Activated B cell treated with CpG ODN at 0.5 μM for 24 hours (primary cell): Measurements from ENCODE around the gene EEF1A2. TPM values are rescaled to one million over a fixed set of nuclear protein-coding genes. Genes with fewer than 3 reads are reported as not detected.

Experiments
- ATAC-seq: fragments of 200-7000 bp; cut with Tn5 transposase; one replicate; pipeline ENCODE4 v1.10.0; 2021; ENCODE audit warnings: low read depth, mild to moderate bottlenecking, moderate library complexity
- CTCF ChIA-PET: fragments of 350-600 bp; sonication (Branson Sonifier 250); formaldehyde crosslinking; loops from one replicate; lab custom pipeline; 2021; ENCODE audit warnings: antibody characterized with exemption; lab: Charles Lee
- POLR2A ChIA-PET: fragments of 350-600 bp; sonication (Branson Sonifier 250); formaldehyde crosslinking; loops from one replicate; lab custom pipeline; 2021; ENCODE audit warnings: antibody characterized with exemption; lab: Charles Lee
- DNase-seq: peaks from one replicate; pipeline ENCODE4 v3.0.0; 2022
- H3K27ac Mint-ChIP-seq: one replicate; pipeline ENCODE4 v1.8.0; 2020; ENCODE audit warnings: mixed read lengths
- H3K27me3 Mint-ChIP-seq: one replicate; pipeline ENCODE4 v1.8.0; 2021; ENCODE audit warnings: mixed read lengths
- H3K36me3 Mint-ChIP-seq: one replicate; pipeline ENCODE4 v1.8.0; 2021; ENCODE audit warnings: low read depth, mixed read lengths
- H3K4me1 Mint-ChIP-seq: one replicate; pipeline ENCODE4 v1.8.0; 2021; ENCODE audit warnings: mixed read lengths
- H3K4me3 Mint-ChIP-seq: one replicate; pipeline ENCODE4 v1.8.0; 2020; ENCODE audit warnings: mild to moderate bottlenecking, mixed read lengths
- H3K9me3 Mint-ChIP-seq: one replicate; pipeline ENCODE4 v1.8.0; 2020; ENCODE audit warnings: mixed read lengths
- intact Hi-C: fragments of 100-400 bp; cut with micrococcal nuclease; formaldehyde crosslinking; loops from one replicate; pipeline ENCODE4 v1.15.1; 2024
- total RNA-seq: library from RNA; stranded (reverse); gene quantifications from 2 replicates; pipeline ENCODE4 v1.2.3, GENCODE V29; 2022
- TF ChIP-seq, protein P1 (sequence below): fragments of 200-600 bp; IDR thresholded peaks from one replicate; pipeline ENCODE4 v1.8.0; 2022; ENCODE audit warnings: antibody characterized with exemption, mild to moderate bottlenecking

The EEF1A2 gene
- total RNA-seq, 1 donor from 2014 or later = 1.6 TPM

DNA sequence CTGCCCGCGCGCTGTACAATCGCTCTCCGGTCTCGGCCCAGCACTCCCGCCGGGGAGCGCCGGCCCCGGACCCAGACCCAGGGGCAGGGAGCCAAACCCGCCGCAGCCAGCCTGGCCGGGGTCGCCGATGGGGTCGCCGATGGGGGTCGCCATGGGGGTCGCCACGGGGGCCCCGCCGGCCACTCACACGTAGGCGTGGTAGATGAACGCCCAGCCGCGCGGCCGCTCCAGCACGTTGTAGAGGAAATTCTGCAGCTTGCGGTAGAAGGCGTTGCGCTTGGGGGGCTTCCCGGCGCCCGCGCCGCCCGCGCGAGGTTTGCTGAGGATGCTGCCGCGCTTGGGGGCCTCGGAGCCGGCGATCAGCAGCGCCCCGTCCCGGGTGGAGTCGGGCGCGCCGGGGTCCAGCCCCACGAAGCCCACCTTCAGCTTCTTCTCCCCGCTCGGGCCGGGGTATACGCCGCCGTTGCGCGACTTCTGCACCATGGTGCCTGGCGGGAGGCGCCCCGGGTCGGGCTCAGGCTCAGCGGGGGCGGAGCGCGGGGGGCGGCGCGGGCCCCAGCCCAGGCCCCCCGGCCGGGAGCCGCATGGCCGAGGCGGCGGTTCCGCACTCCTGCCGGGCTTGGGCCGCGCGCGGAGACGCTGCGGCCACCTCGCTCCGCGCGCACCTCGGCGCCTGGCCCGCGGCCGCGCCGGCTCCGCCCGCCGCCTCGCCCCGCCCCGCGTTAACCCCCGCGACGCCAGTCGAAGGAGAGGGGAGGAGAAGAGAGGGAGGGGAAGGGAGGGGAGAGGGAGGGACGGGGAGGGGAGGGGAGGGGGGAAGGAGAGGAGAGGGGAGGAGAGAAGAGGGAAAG, 26.7 kb downstream of the EEF1A2 start, which contains the start of gene KCNQ2:
KCNQ2 (minus strand) TSS at position 675 of the 851 bp plus-strand sequence; CDS start at position 483, 192 bp downstream.
- TF ChIP-seq, protein P1, sequence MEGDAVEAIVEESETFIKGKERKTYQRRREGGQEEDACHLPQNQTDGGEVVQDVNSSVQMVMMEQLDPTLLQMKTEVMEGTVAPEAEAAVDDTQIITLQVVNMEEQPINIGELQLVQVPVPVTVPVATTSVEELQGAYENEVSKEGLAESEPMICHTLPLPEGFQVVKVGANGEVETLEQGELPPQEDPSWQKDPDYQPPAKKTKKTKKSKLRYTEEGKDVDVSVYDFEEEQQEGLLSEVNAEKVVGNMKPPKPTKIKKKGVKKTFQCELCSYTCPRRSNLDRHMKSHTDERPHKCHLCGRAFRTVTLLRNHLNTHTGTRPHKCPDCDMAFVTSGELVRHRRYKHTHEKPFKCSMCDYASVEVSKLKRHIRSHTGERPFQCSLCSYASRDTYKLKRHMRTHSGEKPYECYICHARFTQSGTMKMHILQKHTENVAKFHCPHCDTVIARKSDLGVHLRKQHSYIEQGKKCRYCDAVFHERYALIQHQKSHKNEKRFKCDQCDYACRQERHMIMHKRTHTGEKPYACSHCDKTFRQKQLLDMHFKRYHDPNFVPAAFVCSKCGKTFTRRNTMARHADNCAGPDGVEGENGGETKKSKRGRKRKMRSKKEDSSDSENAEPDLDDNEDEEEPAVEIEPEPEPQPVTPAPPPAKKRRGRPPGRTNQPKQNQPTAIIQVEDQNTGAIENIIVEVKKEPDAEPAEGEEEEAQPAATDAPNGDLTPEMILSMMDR = no peak

DNA sequence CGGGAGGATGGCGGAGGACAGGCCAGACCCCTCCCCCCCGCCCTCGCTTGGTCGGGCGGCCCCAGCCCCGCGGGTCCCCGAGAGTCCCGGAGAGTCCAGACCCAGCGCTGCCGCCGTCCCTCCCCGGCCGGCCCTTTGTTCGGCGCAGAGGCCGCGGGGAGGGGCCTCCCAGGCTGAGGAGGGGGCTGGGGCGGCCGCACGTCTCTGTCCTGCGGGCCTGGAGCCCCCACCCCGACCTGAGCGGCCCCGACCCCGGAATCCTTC, 27.2 kb downstream of the EEF1A2 start:
- Mint-ChIP-seq H3K9me3 (no peaks in the 10 kb centered on the region), H3K4me1 (peaks cover 11% of the 10 kb centered on the region), H3K36me3 (no peaks in the 10 kb centered on the region), H3K27me3 (peaks cover 31% of the 10 kb centered on the region), H3K27ac (no peak overlapping the region), H3K4me3 (no peak overlapping the region)
- DNase-seq (no peak), ATAC-seq (no peak)
- intact Hi-C loops = no loop called here
- POLR2A ChIA-PET = interaction anchor here (0.6 kb wide), 2 partner anchors 49 to 57 kb away, joined by 3 to 5 read pairs; partner anchors contain the start of gene PPDPF
- TF ChIP-seq, protein P1 = no peak
- CTCF ChIA-PET = no interaction called here

More for the DNA sequence above, 26.7 kb downstream of the EEF1A2 start, which contains the start of gene KCNQ2:
- Mint-ChIP-seq H3K9me3 (no peaks in the 10 kb centered on the region), H3K4me3 (no peak within 1 kb of the TSS), H3K36me3 (no peaks in the 10 kb centered on the region), H3K27me3 (peaks cover 32% of the 10 kb centered on the region), H3K27ac (no peak within 1 kb of the TSS), H3K4me1 (peaks cover 11% of the 10 kb centered on the region)
- ATAC-seq (peak; percentile 25), DNase-seq (no peak)
- intact Hi-C loops = no loop called here
- CTCF ChIA-PET = no interaction called here
- POLR2A ChIA-PET = interaction anchor here (0.6 kb wide), 1 partner anchor 48 kb away, joined by 3 read pairs; the partner anchor contains the start of gene PPDPF

DNA sequence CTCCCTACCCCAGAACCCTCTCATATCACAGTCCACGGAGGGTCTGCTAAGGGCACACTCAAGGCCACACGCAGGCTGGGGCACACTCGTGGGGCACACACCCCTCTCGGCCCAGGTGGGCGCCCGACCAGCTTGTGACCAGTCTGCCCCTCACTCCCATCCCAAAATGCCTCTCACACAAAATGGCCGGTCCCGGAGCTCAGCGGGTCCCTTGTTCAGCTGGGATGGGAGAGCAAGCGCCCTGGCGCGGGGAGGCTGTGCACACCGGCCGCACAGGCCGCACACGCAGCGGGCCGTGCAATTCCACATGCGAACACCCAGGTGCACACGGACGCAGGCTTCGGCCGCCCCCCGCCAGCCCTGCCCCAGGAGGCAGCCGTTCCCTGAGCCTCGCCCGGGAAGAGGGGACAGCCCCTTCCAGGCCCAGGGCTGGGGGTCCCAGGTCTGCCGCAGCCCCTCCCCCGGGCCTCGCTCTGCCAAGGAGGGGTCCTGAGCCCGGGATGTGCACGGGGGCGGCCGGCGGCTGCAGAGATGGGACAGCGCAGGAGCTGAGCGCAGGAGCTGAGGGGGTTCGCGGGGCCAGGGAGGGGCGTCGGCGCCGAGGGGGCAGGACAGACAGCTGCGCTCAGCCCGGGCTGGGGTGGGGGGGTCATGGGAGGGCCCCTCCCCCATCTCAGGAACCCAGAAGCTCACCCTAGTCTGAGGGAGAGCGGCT, 27.7 kb downstream of the EEF1A2 start:
- ChIA-PET CTCF (no interaction called here), POLR2A (interaction anchor here (0.6 kb wide), 1 partner anchor 57 kb away, joined by 5 read pairs; no protein-coding TSS in a partner anchor)
- H3K9me3 Mint-ChIP-seq = no peaks in the 10 kb centered on the region
- TF ChIP-seq, protein P1 = no peak
- peaks cover 11% of the 10 kb centered on the region for H3K4me1 Mint-ChIP-seq
- H3K27ac Mint-ChIP-seq = no peak overlapping the region
- H3K36me3 Mint-ChIP-seq = no peaks in the 10 kb centered on the region
- intact Hi-C loops = no loop called here
- peaks cover 31% of the 10 kb centered on the region for H3K27me3 Mint-ChIP-seq
- DNase-seq (no peak), ATAC-seq (no peak)
- H3K4me3 Mint-ChIP-seq = no peak overlapping the region

DNA sequence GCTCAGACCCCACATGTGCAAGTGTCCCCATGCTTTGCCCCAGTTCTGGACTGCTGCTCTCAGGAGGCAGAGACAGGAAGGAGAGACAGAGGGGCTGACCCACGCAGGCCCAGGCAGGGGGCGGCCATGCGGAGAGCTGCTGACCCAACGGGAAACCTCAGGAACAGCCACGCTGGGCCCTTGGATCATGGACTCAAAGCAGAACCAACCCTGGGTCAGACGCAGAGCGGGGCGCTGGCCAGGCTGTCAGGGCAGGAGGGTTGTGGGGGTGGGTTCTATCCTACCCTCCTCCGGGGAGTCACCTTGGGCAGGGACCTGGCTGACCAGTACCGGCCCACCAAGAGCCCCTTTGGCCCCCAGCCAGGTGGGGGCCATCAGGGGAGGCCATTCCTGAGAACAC, 28.5 kb downstream of the EEF1A2 start:
- CTCF ChIA-PET = no interaction called here
- intact Hi-C loops = no loop called here
- POLR2A ChIA-PET = no interaction called here
- Mint-ChIP-seq H3K9me3 (no peaks in the 10 kb centered on the region), H3K27me3 (peaks cover 33% of the 10 kb centered on the region), H3K36me3 (no peaks in the 10 kb centered on the region), H3K4me3 (no peak overlapping the region), H3K4me1 (peaks cover 11% of the 10 kb centered on the region), H3K27ac (no peak overlapping the region)
- ATAC-seq (no peak), DNase-seq (no peak)
- TF ChIP-seq, protein P1 = no peak

DNA sequence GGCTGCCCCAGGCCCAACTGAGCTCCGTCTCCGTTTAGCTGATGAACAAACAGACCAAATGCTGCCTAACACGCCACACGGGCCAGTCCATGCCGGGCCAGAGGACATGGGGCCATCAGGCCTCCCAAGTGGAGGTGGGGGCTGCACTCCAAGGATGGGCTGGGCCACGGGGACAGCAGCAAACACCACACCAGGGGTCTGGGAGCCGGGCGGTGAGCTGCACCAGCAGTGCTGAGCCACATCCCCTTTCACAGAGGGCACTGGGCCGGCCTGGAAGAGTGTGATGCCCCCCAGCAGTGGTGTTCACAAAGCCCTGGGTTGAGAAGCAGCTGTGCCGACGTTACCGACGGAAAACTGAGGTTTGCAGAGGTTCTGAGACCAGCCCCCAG, 29.2 kb downstream of the EEF1A2 start:
- H3K36me3 Mint-ChIP-seq = no peaks in the 10 kb centered on the region
- H3K27me3 Mint-ChIP-seq = peaks cover 33% of the 10 kb centered on the region
- CTCF ChIA-PET = no interaction called here
- peaks cover 8% of the 10 kb centered on the region for H3K4me1 Mint-ChIP-seq
- ATAC-seq = no peak
- no peak overlapping the region for H3K4me3 Mint-ChIP-seq
- TF ChIP-seq, protein P1 = no peak
- no peak for DNase-seq
- no peak overlapping the region for H3K27ac Mint-ChIP-seq
- intact Hi-C loops = no loop called here
- POLR2A ChIA-PET = no interaction called here
- H3K9me3 Mint-ChIP-seq = no peaks in the 10 kb centered on the region
